HG02943 (cell line): ENCODE results near the gene SPAG7.

ENCODE experiments used
- ATAC-seq: cut with Tn5 transposase; IDR thresholded peaks from one replicate; pipeline ENCODE4 v1.9.1; 2021; ENCODE audit warnings: mild to moderate bottlenecking, low read depth, moderate library complexity; ENCODE audit not compliant: unreplicated experiment

SPAG7 gene, protein sequence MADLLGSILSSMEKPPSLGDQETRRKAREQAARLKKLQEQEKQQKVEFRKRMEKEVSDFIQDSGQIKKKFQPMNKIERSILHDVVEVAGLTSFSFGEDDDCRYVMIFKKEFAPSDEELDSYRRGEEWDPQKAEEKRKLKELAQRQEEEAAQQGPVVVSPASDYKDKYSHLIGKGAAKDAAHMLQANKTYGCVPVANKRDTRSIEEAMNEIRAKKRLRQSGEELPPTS

GRCh38 chr17:4967539-4968485 is at the start of gene SPAG7:
TSS of gene SPAG7 (minus strand) at chr17:4967817. CDS start at chr17:4967804, 13 bp downstream.
- ATAC-seq = peak; percentile 50

- no peak for ATAC-seq
Measured at GRCh38 chr17:5014357-5014756, 46.7 kb upstream of the SPAG7 start.

DNA sequence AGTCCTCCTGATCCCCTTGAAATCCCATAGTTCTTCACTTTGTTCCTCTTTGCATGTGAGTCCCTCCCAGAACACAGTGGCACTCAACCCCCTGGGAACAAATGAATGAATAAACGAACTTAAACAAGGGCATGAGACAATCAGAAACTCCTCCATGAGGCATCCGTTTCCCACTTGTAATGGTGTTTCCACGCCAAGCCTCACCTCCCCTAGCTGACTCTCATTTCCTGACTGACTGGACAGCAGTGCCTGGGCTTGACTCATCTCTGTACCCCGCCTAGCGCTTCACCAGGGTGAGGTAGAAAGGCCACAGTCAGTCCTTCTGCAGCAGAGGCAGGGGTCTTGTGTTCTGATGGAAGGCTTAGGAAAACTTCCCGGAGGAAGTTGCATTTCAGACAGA is 44.3 kb upstream of the SPAG7 start:
- ATAC-seq = no peak

GRCh38 chr17:5003214-5003867 is 35.7 kb upstream of the SPAG7 start:
- no peak for ATAC-seq

DNA sequence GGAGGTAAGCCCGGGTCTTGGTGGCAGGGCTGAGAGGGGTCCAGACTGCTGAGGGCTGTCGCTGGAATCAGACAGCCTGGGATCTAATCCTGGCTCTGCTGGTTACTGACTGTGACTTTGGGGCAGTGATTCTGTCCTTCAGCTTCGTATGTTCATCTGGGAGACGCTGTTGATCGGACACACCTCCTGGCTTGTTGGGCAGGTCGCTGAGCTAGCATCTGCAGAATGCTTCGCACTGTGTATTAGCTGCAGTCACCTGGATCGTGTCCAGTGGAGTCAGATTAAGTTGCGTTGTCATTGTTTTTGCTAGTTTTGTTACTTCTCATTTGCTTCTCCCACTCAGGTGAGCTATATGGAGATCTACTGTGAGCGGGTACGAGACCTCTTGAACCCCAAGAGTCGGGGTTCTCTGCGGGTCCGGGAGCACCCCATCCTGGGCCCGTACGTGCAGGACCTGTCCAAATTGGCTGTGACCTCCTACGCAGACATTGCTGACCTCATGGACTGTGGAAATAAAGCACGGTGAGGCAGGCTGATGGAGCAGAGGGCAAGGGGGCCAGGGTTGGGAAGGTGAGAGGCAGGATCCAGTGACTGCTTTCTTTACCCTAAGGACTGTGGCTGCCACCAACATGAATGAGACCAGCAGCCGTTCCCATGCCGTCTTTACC is 34.6 kb upstream of the SPAG7 start:
- ATAC-seq = no peak

DNA sequence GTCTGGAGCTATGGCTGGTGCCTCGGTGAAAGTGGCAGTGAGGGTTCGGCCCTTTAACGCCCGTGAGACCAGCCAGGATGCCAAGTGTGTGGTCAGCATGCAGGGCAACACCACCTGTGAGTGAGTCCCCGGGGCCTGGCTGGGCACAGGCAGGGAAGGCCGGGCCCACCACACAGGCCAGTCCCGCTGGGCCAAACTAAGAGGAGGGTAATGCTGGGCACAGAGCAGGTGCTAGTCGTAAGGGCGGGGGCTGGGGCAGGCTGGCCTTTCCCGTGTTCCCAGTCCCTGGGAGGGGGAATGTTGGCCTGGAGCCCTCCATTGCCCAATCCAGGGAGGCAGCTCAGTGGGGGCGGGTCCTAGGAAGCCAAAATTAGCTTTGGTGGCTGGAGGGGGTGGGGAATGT is 32.6 kb upstream of the SPAG7 start:
- ATAC-seq = no peak

DNA sequence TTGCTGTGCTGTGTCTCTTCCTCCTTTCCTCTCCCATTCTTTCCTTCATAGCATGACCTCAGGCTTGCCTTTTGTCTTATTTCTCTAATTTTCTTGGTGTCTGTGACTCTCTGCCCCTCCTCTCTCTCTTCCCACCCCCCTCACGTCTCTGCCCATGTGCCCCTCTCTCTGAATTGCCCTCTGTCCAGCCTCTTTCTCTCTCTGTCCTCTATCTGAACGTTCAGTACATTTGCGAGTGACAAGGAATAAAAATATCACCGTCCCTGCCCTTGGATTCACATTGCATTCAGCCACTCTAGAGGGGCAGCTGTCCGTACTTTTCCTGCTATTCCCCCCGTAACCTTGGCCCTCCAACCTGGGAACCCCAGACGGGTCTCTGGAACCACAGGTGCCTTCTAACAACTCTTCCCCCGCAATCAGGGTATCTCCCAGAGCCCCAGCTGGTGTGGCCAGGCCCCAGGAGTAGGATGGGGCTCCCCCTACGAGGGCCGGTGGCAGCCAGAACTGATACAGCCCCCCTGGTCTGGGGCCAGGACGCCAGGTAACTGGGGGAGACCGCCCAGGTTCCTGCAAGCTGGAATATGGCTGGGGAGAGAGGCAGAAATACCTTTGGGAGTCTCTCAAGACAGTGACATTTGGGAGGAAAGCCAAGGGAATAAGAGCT is 31.9 kb upstream of the SPAG7 start:
- ATAC-seq = no peak

DNA sequence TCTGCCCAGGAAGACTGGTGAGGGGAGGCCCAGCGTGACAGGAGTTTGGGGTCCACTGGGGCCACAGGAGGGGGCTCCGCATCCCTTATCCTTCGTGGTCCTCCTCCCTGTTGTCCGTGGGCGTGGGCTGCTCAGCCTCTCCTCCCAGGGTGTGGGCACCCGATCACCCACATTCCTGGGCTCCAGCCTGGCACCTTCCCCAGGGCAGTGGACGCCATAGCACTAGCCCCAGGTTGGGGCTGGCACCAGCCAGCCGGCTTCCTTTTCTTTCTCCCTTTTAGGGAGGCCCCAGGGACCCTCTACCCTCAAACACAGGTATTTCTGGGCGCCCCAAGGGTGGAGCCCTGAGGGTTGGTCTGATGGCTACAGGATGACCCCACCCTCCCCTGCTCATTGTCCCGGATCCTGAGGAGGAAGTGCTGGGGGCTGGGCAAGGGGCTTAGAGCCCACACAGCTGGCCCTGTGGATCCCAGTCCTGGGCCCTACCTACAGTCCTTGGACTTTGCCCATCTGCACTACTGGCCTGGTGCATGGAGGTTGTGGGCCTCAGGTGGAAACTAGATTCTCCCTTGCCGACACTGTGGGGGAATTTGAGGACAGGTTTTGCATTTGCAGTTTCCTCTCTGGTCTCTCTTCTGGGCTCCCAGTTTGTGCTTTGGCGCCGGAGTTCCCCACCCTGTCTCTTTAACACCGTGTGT is 31.3 kb upstream of the SPAG7 start:
- no peak for ATAC-seq

- ATAC-seq = peak; percentile 11
Measured at GRCh38 chr17:4998027-4998731, 30.6 kb upstream of the SPAG7 start.

- peak; percentile 68 for ATAC-seq
Measured at GRCh38 chr17:4997302-4998026, 29.8 kb upstream of the SPAG7 start, which contains the start of the genes INCA1 and KIF1C. TSS of gene INCA1 (minus strand) at chr17:4997522. CDS start at chr17:4994437, 3,085 bp downstream. TSS of gene KIF1C (plus strand) at chr17:4997950. CDS start at chr17:5000247, 2,297 bp downstream.

DNA sequence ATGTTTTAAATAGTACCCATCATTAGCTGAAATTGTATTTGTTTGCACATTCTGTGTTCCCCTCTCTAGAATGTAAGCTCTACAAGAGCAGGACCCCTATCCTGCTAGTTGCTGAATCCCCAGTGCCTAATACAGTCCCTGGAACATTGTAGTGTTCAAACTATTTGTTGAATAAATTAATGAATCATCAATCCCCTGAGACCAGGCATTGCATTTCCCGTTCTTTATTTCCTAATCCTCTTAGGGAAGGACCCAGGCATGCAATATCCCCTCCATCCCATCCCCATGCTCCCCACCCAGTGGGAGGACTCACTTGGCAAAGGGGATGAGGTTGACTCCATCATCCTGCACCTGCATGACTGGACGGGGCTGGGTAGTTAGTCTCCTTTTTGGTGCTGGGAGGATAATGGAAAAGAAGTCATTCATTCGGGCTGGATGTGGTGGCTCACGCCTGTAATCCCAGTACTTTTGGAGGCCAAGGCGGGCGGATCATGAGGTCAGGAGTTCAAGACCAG is 26.5 kb upstream of the SPAG7 start:
- no peak for ATAC-seq

DNA sequence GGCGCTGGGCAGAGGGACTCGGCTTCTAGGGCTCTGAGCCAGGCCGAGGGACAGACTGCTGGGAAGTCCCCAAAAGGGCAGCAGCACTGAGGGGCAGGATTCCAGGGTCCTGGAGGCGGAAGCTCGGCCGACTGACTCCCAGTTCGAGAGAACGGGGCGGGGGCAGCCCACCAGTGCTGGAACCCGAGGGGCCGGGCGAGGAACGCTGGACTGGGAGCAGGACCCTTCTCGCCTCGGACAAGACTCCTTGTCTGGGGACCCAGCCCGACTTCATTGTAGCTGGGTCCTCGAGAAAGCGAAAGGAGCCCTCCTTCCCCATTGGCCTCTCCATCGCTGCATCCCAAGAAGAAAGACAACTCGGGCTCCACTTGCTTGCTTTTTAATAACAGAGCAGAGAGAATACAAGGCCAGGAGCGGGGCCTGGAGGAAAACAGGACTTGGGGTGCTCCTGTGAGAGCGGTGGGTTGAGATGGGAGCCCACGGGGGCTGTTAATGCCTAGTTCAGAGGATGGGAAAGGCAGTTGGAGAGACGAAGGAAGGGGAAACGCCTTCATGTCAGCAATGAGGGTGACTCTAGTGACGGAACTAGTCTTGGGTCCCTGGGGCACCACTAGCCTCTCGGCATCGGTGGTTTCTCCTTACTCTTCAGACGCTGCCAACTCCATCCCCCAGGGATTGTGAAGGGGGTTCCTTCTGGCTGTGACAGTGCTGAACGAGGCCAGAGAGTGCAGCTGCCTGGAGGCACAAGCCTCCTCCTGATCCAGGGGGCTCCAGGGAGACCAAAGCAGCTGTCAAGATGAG is 20.4 kb upstream of the SPAG7 start:
- no peak for ATAC-seq

GRCh38 chr17:4986951-4987766 is 19.5 kb upstream of the SPAG7 start, which contains the start of gene CAMTA2:
TSS of gene CAMTA2 (minus strand) at chr17:4987675. CDS start at chr17:4986222, 1,453 bp downstream.
- ATAC-seq = peak; percentile 61

DNA sequence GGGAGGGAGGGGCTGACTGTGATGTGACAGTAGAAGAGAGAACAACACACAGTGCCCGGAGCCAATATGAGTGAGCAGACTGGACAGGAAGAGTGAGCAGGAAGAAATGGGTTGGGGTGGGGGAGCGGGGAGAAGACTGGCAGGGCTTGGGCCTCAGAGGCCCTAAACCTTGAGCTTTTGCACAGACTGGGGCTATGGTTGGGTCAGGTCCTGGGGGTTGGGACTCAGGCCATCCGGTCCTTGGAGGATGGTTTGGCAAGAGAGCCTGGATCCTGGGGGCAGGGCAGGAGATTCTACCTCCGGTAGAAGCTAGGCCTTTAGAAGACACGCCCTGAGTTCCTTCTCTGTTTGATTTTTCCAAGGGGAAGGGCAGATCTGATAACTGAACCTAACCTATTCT is 18.8 kb upstream of the SPAG7 start:
- no peak for ATAC-seq

DNA sequence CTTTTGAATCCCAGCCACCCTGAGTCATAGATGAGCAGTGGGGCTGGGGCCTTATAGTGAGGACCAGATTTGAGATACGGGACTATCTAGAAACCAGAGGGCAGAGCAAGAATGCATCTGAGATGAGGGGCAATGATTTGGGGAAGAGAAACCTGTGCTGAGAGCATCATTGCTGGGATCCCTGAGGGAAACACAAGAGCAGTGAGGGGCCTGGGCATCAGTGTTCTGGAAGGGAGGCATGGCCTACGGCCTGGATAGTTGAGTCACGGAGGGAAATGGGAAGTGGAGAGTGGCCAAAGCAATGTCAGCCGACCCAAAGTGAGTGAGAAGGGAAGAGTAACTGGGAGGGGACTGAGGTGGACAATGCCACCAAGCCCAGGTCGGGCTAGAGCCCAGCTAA is 14.7 kb upstream of the SPAG7 start:
- ATAC-seq = no peak

- no peak for ATAC-seq
Measured at GRCh38 chr17:4980644-4981216, 13.1 kb upstream of the SPAG7 start.
